BLaER1 (cell line): ENCODE data around the gene NOP58.

Source experiments
- H3K27ac ChIP-seq: shearing (Covaris generic); formaldehyde crosslinking; 2 replicates; pipeline ENCODE4 v1.8.1; 2022
- H3K27me3 ChIP-seq: shearing (Covaris generic); formaldehyde crosslinking; 2 replicates; pipeline ENCODE4 v1.8.1; 2022
- H3K36me3 ChIP-seq: shearing (Covaris generic); formaldehyde crosslinking; 2 replicates; pipeline ENCODE4 v1.8.1; 2022
- H3K4me1 ChIP-seq: shearing (Covaris generic); formaldehyde crosslinking; 2 replicates; pipeline ENCODE4 v1.8.1; 2022
- H3K4me2 ChIP-seq: shearing (Covaris generic); formaldehyde crosslinking; 2 replicates; pipeline ENCODE4 v1.8.1; 2022
- H3K4me3 ChIP-seq: shearing (Covaris generic); formaldehyde crosslinking; 2 replicates; pipeline ENCODE4 v1.8.1; 2022
- H3K9ac ChIP-seq: shearing (Covaris generic); formaldehyde crosslinking; 2 replicates; pipeline ENCODE4 v1.8.1; 2022
- H3K9me3 ChIP-seq: shearing (Covaris generic); formaldehyde crosslinking; 2 replicates; pipeline ENCODE4 v1.8.1; 2022
- H4K20me1 ChIP-seq: shearing (Covaris generic); formaldehyde crosslinking; 2 replicates; pipeline ENCODE4 v1.8.1; 2022
- Cebpa-rat ChIP-seq: shearing (Covaris generic); IDR thresholded peaks from 2 replicates; pipeline ENCODE4 v1.8.1; 2022

Gene NOP58

DNA sequence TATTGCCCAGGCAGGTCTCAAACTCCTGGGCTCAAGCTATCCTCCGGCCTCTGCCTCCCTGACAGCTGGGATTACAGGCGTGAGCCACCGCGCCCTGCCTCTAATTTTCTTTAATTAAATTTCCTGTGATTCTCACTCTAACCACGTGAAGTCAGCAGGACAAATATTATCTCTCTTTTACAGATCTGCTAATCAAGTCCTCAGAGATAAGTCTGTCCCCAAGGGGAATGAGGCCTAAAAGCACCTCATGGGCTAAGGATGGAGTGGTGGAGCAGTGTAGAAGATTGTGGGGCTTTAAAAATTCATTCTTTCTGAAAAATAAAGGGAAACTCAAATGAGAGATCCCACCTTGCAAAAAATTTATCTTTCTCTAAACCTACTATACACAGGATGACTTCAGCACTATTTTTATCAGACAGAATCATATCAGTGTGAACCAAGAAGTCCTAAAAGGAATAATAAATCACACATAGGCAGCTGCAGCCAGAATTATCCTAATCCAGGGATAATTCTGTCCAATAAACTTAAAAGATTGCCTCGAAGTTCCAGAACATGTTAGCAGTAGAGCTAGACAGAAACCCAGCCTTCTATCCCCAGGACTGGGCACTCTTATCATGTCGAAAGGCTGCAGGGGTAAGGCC is 72.3 kb downstream of the NOP58 start:
- Histone ChIP-seq H3K36me3 (no peaks in the 10 kb centered on the region), H3K27ac (no peak overlapping the region; the same call in 1 of the 2 replicates), H3K9ac (no peak overlapping the region), H3K9me3 (no peaks in the 10 kb centered on the region), H3K27me3 (no peaks in the 10 kb centered on the region), H3K4me2 (peak overlapping the region; percentile 63), H4K20me1 (no peaks in the 10 kb centered on the region), H3K4me1 (peaks cover 32% of the 10 kb centered on the region), H3K4me3 (no peak overlapping the region)
- no peak for TF ChIP-seq Cebpa-rat

DNA sequence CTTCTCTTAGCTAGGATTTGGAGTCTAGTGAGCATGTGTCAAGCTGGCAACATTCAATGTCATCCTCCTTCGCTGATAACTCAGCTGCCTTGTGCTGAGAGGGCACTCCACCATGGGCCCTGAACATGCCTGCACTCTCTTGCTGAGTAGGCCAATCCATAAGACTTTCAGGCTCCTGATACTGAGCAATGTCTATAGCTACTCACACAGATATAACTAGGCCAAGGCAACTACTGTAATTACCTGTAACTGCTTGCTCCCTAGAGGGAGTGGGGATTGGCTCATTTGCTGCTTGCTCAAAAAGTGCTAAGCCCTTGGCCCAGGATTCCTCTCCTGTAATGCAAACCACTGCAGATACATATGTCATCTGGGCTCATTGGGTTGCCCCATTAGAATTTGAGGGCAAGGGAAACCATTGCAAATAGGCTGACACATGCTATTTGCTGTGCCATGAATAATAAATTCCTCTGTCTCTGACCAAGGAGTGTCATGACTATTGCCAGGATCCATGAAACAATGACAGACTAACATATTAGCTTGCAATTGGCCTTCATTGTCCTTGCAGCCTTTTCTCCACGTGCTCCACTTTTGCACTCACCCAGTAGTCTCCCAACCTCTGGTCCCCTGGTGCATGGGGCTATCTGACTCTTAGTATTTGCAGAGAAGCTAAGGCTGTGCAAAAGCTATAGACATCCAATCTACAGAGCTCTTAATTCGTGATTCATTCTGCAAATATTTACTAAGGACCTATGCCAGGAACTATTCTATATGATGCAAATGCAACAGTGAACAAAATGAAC is 73.7 kb downstream of the NOP58 start:
- TF ChIP-seq Cebpa-rat, result no peak
- H4K20me1 ChIP-seq, result no peaks in the 10 kb centered on the region
- no peaks in the 10 kb centered on the region for H3K27me3 ChIP-seq
- no peak overlapping the region for H3K27ac ChIP-seq
- no peaks in the 10 kb centered on the region for H3K9me3 ChIP-seq
- H3K9ac ChIP-seq, result no peak overlapping the region
- H3K4me2 ChIP-seq, result no peak overlapping the region
- H3K4me3 ChIP-seq, result no peak overlapping the region
- no peaks in the 10 kb centered on the region for H3K36me3 ChIP-seq
- H3K4me1 ChIP-seq, result peaks cover 32% of the 10 kb centered on the region

DNA sequence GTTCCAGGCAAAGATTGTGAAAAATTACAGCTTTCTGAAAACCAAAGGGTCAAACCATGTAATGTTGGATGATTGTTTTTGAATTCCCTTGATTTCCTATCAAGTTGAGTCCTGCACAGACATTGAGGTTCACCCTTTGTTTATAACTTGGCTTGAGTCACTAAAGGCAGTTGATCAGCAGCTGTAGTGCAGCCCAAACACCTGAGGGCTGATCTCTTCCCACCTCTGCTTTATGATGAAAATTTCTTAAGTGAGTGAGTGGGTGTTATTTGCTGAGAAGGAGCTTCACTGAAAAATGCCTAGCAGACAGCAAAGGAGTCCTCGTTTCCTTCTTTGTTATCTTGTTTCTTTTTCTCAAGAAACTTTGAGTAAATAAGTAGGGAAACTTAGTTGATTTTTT is 78.6 kb downstream of the NOP58 start:
- Histone ChIP-seq H3K9ac (no peak overlapping the region), H3K4me3 (no peak overlapping the region), H4K20me1 (no peaks in the 10 kb centered on the region), H3K4me1 (no peaks in the 10 kb centered on the region), H3K4me2 (no peak overlapping the region), H3K27ac (no peak overlapping the region), H3K36me3 (no peaks in the 10 kb centered on the region), H3K27me3 (no peaks in the 10 kb centered on the region), H3K9me3 (no peaks in the 10 kb centered on the region)
- TF ChIP-seq Cebpa-rat, result no peak

DNA sequence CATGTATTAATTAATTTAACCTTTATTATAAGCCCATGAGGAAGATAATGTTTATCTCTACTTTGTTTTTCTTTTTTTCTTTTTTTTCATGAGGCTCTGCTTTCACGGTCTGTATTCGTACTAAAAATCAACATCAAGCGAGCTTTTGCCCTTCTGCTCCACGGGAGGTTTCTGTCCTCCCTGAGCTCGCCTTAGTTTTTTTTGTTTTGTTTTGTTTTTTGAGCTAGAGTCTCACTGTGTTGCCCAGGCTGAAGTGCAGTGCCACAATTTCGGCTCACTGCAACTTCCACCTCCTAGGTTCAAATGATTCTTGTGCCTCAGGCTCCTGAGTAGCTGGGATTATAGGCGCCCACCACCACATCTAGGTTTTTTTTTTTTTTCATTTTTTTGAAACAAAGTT is 80.6 kb downstream of the NOP58 start:
- Histone ChIP-seq H3K27ac (no peak overlapping the region), H3K36me3 (no peaks in the 10 kb centered on the region), H3K4me3 (no peak overlapping the region), H3K4me1 (no peaks in the 10 kb centered on the region), H4K20me1 (no peaks in the 10 kb centered on the region), H3K27me3 (no peaks in the 10 kb centered on the region), H3K4me2 (no peak overlapping the region), H3K9me3 (no peaks in the 10 kb centered on the region), H3K9ac (no peak overlapping the region)
- no peak for TF ChIP-seq Cebpa-rat
